GM13976 (cell line): ENCODE results near the gene RFX3.

Experiments used
- DNase-seq: peaks from one replicate; pipeline ENCODE4 v3.0.0; 2012; ENCODE audit warnings: low spot score
- in situ Hi-C: fragments of 300-500 bp; cut with MboI; formaldehyde crosslinking; loops from one replicate; pipeline ENCODE4 v1.12.0; 2022; ENCODE audit warnings: low sequenced_read_pairs, mixed read lengths, inconsistent platforms; ENCODE audit not compliant: unreplicated experiment
- TF ChIP-seq, protein P1 (sequence below): IDR thresholded peaks from 2 replicates; pipeline ENCODE4 v1.5.1; 2012; ENCODE audit warnings: borderline replicate concordance, mild to moderate bottlenecking; ENCODE audit not compliant: insufficient read depth; ENCODE audit errors: extremely low read depth, missing control alignments, control extremely low read depth

The RFX3 gene

DNA sequence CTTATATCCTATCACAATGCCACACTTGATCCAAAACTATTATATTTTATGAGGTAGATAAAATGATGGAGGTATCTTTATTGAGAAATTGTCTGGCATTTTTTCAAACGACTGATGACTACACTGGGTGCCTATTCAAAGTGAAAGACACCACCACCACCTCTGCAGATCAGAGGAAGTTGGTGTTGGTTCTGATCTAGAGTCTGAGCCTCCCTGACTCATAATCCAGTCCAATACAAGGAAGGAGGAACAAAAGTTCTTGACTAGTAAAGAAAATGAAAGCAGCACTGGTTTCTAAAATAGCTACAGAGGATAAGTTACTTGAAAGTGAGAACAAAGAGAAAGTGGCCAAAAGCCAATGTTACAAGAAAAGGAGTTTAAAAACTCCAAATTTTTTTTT lies 139.9 kb downstream of the RFX3 start:
- in situ Hi-C loops, result no loop called here
- DNase-seq, result no peak
- TF ChIP-seq, protein P1, sequence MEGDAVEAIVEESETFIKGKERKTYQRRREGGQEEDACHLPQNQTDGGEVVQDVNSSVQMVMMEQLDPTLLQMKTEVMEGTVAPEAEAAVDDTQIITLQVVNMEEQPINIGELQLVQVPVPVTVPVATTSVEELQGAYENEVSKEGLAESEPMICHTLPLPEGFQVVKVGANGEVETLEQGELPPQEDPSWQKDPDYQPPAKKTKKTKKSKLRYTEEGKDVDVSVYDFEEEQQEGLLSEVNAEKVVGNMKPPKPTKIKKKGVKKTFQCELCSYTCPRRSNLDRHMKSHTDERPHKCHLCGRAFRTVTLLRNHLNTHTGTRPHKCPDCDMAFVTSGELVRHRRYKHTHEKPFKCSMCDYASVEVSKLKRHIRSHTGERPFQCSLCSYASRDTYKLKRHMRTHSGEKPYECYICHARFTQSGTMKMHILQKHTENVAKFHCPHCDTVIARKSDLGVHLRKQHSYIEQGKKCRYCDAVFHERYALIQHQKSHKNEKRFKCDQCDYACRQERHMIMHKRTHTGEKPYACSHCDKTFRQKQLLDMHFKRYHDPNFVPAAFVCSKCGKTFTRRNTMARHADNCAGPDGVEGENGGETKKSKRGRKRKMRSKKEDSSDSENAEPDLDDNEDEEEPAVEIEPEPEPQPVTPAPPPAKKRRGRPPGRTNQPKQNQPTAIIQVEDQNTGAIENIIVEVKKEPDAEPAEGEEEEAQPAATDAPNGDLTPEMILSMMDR, result no peak

DNA sequence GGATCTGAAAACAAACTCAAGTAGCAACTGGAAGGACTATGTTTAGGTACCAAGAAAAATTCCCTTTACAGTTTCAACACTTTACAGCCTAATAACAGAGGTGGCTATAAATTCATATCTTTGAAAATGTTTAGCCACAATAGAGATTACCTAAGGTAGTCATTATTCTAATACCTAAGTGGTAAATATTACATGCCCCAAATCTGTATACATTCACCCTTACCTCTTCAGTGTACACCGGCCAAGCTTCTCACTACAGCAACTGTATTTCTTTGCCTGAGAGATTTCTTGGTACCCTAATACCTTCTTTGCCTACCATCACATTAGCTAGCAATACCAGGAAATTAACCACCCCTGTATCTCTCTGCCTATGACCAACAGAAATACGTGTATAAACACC lies 154.0 kb downstream of the RFX3 start:
- DNase-seq, result no peak
- TF ChIP-seq, protein P1, result no peak
- in situ Hi-C loops, result no loop called here

DNA sequence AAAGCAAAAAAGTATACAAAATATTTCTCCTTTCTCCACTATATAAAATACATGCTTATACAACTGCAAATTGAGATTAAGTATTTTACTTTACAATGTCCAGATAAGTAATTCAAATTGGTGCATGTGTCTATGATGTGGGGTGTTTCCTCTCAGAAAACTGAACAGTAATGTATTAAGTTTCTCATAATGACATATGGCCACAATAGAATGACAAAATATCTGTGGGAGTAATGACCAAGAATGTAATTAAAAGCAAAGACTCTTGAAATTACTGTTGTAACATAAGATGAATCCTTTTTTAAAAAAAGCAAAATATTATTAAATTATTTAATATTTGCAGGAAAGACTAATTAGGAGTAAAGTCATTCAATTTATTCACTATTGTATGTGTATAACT lies 155.1 kb downstream of the RFX3 start:
- in situ Hi-C loops, result no loop called here
- no peak for DNase-seq
- TF ChIP-seq, protein P1, result no peak

DNA sequence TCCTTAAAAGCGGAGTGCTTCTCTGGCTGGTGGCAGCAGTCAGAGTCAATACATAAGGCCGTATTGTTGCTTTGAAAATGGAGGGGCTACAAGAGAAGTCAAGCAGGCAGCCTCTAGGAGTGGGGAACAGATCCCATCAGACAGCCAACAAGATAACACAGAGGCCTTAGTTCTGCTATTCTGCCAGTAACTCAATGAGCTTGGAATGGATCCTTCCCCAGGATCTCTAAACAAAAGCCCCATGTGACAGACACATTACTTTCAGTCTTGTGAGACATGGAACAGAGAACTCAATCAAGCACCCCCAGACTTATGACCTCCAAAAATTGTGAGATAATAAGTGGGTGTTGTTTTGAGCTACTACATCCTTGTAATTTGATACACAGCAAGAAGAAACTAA lies 158.6 kb downstream of the RFX3 start:
- DNase-seq, result no peak
- in situ Hi-C loops, result no loop called here
- TF ChIP-seq, protein P1, result no peak

DNA sequence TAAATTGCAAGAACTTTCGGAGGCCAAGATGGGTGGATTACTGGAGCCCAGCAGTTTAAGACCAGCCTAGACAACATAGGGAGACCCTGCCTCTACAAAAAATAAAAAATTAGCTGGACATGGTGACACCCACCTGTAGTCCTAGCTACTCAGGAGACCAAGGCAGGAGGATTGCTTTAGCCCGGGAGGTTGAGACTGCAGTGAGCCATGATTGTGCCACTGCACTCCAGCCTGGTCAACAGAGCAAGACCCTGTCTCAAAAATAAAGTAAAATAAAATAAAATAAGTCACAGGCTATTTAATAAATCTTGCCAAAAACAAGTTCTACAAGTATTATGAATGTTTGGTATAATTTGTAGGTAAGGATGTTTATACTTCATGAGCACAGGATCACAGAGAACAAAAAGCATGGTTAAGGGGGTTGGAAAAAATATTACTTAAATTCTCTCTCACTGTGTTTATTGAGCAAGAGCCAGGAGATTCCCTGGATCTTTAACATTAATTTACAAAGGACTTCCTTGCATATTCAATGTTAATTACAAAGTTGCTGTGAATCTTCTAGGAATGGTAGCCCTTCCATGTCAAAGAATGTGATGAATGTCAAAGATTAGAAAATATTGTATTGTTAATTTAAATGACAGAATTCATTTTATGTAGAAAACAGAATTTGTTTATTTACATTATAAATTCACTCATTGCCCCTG lies 164.0 kb downstream of the RFX3 start:
- no peak for DNase-seq
- in situ Hi-C loops, result no loop called here
- TF ChIP-seq, protein P1, result no peak

DNA sequence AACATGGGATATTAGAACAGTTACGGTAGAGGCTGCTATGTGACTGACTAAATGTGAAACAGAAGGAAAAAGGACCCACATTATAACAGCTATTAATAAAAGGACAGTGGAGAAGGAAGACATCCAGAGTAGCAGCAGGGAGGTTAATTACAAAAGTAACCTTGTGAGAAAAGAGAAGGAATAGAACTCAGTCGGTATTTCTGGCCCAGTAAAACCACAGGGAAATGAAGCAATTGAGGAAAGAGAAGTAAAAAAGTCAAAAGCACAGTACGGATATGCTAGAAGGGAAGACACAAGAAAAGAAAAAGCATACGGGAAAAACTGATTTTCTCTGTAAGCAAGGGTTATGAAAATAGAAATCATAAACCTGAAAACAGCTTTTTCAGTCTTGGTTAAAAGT lies 164.7 kb downstream of the RFX3 start:
- in situ Hi-C loops, result no loop called here
- TF ChIP-seq, protein P1, result no peak
- no peak for DNase-seq
